ENCODE measurements around the gene CD300A. TPM values are rescaled to one million over a fixed set of nuclear protein-coding genes. Genes with fewer than 3 reads are reported as not detected.

CD300A gene
- total and polyA plus RNA-seq, 10 donors = 34.2 to 142 (median 107) TPM

GRCh38 chr17:74508156-74508555 is 41.7 kb downstream of the CD300A start:
- Histone ChIP-seq H3K36me3 (no peaks in the 10 kb centered on the region), H3K27me3 (replicated peaks in 1 of 7) (peaks cover 0 to 12% (median 0%) of the 10 kb centered on the region in 7 donors), H3K27ac (no peak overlapping the region), H3K4me3 (no peak overlapping the region), H3K9me3 (no peaks in the 10 kb centered on the region), H3K4me1 (peaks cover 0 to 10% (median 2%) of the 10 kb centered on the region in 6 donors)
- DNase-seq = no peak
- TF ChIP-seq POLR2AphosphoS5 (IDR thresholded peaks at IDR 0.05) (no peak), CTCF (IDR thresholded peaks at IDR 0.05 in 8 of 11, conservative IDR thresholded peaks at IDR 0.05 in 3 of 11) (no peak), POLR2A (IDR thresholded peaks at IDR 0.05) (no peak)
- intact Hi-C loops (cut with DNase I; ENCODE audit: low total_unique reads) = no loop called here

- intact Hi-C loops (cut with DNase I; ENCODE audit: low total_unique reads) = no loop called here
- Histone ChIP-seq H3K36me3 (no peaks in the 10 kb centered on the region), H3K27me3 (replicated peaks in 1 of 7) (peaks cover 0 to 12% (median 0%) of the 10 kb centered on the region in 7 donors), H3K27ac (peak overlapping the region in 2 of 8 donors; percentile 15 to 35), H3K4me1 (peaks cover 0 to 12% (median 2%) of the 10 kb centered on the region in 6 donors), H3K4me3 (no peak overlapping the region), H3K9me3 (no peaks in the 10 kb centered on the region)
- DNase-seq = no peak
- TF ChIP-seq POLR2AphosphoS5 (IDR thresholded peaks at IDR 0.05) (no peak), CTCF (IDR thresholded peaks at IDR 0.05 in 8 of 11, conservative IDR thresholded peaks at IDR 0.05 in 3 of 11) (no peak), POLR2A (IDR thresholded peaks at IDR 0.05) (no peak)
- 88 to 96% (median 90%) methylated on average over 2 of the region's 2 CpGs for WGBS, 5 donors
Measured at GRCh38 chr17:74512036-74512435, 45.6 kb downstream of the CD300A start.

- Histone ChIP-seq H3K4me1 (peaks cover 0 to 12% (median 2%) of the 10 kb centered on the region in 6 donors), H3K4me3 (no peak overlapping the region), H3K27me3 (replicated peaks in 1 of 7) (peaks cover 0 to 12% (median 0%) of the 10 kb centered on the region in 7 donors), H3K9me3 (no peaks in the 10 kb centered on the region), H3K27ac (peak overlapping the region in 5 of 8 donors; percentile 6 to 35 (median 30)), H3K36me3 (no peaks in the 10 kb centered on the region)
- DNase-seq = no peak
- TF ChIP-seq CTCF (IDR thresholded peaks at IDR 0.05 in 8 of 11, conservative IDR thresholded peaks at IDR 0.05 in 3 of 11) (no peak), POLR2A (IDR thresholded peaks at IDR 0.05) (no peak), POLR2AphosphoS5 (IDR thresholded peaks at IDR 0.05) (no peak)
- 32 to 49% (median 39%) methylated on average over 7 of the region's 7 CpGs for WGBS, 5 donors
- intact Hi-C loops (cut with DNase I; ENCODE audit: low total_unique reads) = no loop called here
Measured at GRCh38 chr17:74512624-74513091, 46.2 kb downstream of the CD300A start.

- 7 to 96% (median 83%) methylated on average over 3 of the region's 3 CpGs for WGBS, 5 donors
- Histone ChIP-seq H3K4me1 (peaks cover 0 to 12% (median 2%) of the 10 kb centered on the region in 6 donors), H3K36me3 (no peaks in the 10 kb centered on the region), H3K4me3 (no peak overlapping the region), H3K27me3 (replicated peaks in 1 of 7) (peaks cover 0 to 12% (median 0%) of the 10 kb centered on the region in 7 donors), H3K9me3 (peaks cover 0 to 10% (median 7%) of the 10 kb centered on the region in 8 donors), H3K27ac (no peak overlapping the region)
- intact Hi-C loops (cut with DNase I; ENCODE audit: low total_unique reads) = no loop called here
- no peak for TF ChIP-seq CTCF (IDR thresholded peaks at IDR 0.05 in 8 of 11, conservative IDR thresholded peaks at IDR 0.05 in 3 of 11)
- TF ChIP-seq POLR2AphosphoS5 (IDR thresholded peaks at IDR 0.05) = no peak
- no peak for TF ChIP-seq POLR2A (IDR thresholded peaks at IDR 0.05)
- DNase-seq = no peak
Measured at GRCh38 chr17:74513987-74514631, 47.7 kb downstream of the CD300A start.

Data from spleen (tissue), 11 donors.